ENCODE data around the gene C5orf58.
A peak's percentile ranks its signal among the peaks of the same experiment; 100 is the strongest.
"Not testable (repeated sequence)": the region's sequence is repeated elsewhere in the genome, so short reads cannot be mapped to it uniquely, and the experiment has no call there.

The C5orf58 gene

GRCh38 chr5:170225326-170226128, 7.3 kb upstream of the C5orf58 start:
- peak; percentile 88 for DNase-seq

GRCh38 chr5:170226129-170226615, 6.6 kb upstream of the C5orf58 start:
- DNase-seq = no peak

GRCh38 chr5:170226661-170227060, 6.1 kb upstream of the C5orf58 start:
- no peak for DNase-seq

GRCh38 chr5:170228762-170229435, 3.9 kb upstream of the C5orf58 start:
- no peak for DNase-seq

- DNase-seq = no peak
These were observed 640 bp downstream of the C5orf58 start for GRCh38 chr5:170233358-170233892.

GRCh38 chr5:170235876-170236864, 3.4 kb downstream of the C5orf58 start:
- DNase-seq = no peak

- no peak for DNase-seq
These were observed 5.8 kb downstream of the C5orf58 start for GRCh38 chr5:170238456-170239196.

- DNase-seq = not testable (repeated sequence)
These were observed 12.7 kb downstream of the C5orf58 start for GRCh38 chr5:170245436-170245835.

GRCh38 chr5:170246126-170246870, 13.5 kb downstream of the C5orf58 start:
- DNase-seq = no peak

- DNase-seq = no peak
These were observed 14.6 kb downstream of the C5orf58 start for GRCh38 chr5:170247363-170247762.

- DNase-seq = peak; percentile 40
These were observed 15.6 kb downstream of the C5orf58 start for GRCh38 chr5:170248172-170248930.

GRCh38 chr5:170248931-170249227, 16.1 kb downstream of the C5orf58 start:
- DNase-seq = not testable (repeated sequence)

GRCh38 chr5:170249355-170249754, 16.6 kb downstream of the C5orf58 start:
- DNase-seq = no peak

GRCh38 chr5:170250810-170251317, 18.1 kb downstream of the C5orf58 start:
- no peak for DNase-seq

GRCh38 chr5:170251462-170251861, 18.7 kb downstream of the C5orf58 start:
- no peak for DNase-seq

GRCh38 chr5:170252109-170252508, 19.3 kb downstream of the C5orf58 start:
- DNase-seq = no peak

- no peak for DNase-seq
These were observed 20.1 kb downstream of the C5orf58 start for GRCh38 chr5:170252720-170253350.

GRCh38 chr5:170254056-170254455, 21.3 kb downstream of the C5orf58 start:
- DNase-seq = no peak

- DNase-seq = no peak
These were observed 23.8 kb downstream of the C5orf58 start for GRCh38 chr5:170256571-170256970.

GRCh38 chr5:170257370-170257769, 24.6 kb downstream of the C5orf58 start:
- no peak for DNase-seq
